ENCODE results near the gene USP4.
"Not testable (repeated sequence)": the region's sequence is repeated elsewhere in the genome, so short reads cannot be mapped to it uniquely, and the experiment has no call there.

Gene USP4

DNA sequence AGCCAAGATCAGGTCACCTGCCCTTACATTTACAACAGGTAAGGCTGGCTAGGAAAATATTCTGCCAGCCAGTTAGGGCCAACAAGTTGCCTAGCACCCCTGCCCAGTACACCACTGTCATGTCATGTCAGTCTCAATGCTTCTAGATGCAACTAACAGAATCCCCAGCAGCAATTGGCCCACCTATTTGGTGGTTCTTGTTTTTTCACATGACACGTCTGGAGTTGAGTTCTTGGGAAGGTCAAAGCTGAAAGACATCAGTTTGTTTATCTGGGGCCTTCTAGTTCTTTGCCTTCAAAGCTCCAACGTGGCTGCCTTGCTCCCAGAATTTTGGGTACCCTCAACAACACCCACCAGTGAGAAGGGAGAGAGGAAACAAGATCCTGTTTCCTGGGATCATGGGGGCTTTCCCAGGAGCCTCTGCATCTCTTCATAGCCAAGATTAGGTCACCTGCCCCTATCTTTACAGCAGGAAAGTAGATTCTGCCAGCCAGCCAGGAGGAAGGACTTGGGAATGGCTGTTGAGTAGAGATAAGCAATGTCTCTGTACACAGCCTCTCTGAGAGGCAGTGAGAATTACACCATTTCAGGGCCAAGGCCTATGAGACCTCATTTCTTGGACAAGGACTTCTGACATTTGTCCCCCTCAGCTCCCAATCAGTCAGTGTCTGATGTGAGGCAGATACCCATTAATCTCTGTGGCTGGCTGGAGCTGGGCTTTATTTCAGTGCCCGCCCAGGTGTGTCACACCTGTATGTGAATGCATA lies 9.7 kb upstream of the USP4 start:
- no peak for DNase-seq (ENCODE audit: low read depth)

DNA sequence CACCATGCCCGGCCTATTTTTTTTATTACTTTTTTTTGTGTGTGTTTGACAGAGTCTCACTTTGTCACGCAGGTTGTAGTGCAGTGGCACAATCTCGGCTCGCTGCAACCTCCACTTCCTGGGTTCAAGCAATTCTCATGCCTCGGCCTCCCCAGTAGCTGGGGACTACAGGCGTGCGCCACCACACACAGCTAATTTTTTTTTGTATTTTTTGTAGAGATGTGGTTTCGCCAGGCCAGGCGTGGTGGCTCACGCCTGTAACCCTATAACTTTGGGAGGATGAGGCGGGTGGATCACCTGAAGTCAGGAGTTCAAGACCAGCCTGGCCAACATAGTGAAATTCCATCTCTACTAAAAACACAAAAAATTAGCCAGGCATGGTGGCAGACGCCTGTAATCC lies 8.5 kb upstream of the USP4 start:
- not testable (repeated sequence) for DNase-seq (ENCODE audit: low read depth)

GRCh38 chr3:49346797-49347251 lies 7.0 kb upstream of the USP4 start:
- DNase-seq (ENCODE audit: low read depth) = no peak

GRCh38 chr3:49343163-49343562 lies 3.3 kb upstream of the USP4 start:
- no peak for DNase-seq (ENCODE audit: low read depth)

DNA sequence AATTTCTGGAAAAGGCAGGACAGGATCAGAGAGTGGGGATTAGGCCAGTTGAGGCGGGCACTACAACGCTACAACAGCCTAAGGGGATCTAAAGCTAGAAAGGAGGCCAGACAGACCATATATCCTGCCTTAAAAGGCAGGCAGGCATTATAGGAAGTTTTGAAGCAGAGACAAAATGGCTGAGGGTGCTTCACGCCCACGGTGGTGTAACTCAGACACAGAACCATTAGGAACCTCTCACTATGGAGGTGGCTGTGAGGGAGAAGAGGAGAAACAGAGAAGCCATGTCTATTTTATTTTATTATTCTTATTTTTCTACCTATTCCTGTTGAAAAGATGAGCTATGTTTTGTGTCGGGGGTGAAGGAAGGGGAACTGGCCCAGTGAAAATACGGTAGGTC lies 2.1 kb upstream of the USP4 start:
- no peak for DNase-seq (ENCODE audit: low read depth)

DNA sequence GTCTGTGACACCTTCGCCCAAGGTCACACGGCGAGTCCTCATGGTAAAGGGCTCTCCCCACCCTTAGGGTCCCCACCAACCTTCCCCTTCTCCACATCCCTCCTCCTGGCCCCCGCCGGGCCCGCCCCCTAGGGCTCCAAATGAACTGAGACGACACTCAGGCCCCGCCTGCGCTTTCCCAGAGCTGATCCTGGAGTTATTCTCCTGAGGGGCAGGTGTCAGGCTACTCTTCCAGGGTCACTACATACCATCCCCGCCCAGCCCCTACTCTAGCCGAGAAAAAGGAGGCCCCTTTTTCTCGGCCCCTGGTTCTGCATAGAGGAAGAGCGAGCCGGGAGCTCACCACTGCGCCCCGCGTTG lies 292 bp downstream of the USP4 start:
- no peak for DNase-seq (ENCODE audit: low read depth)

DNA sequence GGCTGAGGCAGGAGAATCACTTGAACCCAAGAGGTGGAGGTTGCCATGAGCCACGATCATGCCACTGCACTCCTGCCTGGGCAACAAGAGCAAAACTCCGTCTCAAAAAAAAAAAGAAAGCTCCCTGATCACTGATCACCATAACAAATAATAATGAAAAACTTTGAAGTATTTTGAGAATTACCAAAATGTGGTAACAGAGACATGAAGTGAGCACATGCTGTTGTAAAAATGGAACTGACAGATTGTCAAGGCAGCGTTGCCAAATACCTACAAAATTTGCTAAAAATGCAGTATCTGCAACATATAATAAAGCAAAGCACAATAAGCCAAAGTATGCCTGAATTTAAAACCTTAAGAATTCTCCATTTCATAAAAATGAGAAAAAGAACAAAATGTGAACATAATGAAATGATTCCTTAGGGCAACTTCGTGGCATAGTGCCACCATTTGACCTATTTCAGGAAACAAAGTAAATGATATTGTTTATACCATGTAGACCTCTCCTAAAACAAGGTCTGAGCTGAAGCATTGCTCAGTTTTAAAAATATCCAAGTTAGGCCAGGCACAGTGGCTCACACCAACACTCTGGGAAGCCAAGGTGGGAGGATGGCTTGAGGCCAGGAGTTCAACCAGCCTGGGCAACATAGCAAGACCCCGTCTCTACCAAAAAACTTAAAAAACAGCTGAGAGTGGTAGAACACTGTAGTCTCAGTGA lies 5.8 kb downstream of the USP4 start:
- no peak for DNase-seq (ENCODE audit: low read depth)

- DNase-seq (ENCODE audit: low read depth) = no peak
Observed at GRCh38 chr3:49333091-49333490, 6.8 kb downstream of the USP4 start.

DNA sequence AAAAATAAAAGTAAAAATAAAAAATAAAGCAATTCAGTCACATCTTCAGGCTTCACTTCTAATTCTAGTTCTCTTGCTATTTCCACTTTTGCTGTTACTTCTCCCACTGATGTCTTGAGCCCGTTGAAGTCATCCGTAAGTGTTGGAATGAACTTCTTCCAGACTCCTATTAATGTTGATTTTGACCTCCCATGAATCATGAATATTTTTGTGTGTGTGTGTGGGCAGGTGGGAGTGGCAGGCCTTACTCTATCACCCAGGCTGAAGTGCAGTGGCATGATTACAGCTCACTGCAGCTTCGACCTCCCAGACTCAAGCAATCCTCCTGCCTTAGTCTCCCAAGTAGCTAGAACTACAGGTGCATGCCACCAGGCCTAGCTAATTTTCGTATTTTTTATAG lies 10.7 kb downstream of the USP4 start:
- no peak for DNase-seq (ENCODE audit: low read depth)

DNA sequence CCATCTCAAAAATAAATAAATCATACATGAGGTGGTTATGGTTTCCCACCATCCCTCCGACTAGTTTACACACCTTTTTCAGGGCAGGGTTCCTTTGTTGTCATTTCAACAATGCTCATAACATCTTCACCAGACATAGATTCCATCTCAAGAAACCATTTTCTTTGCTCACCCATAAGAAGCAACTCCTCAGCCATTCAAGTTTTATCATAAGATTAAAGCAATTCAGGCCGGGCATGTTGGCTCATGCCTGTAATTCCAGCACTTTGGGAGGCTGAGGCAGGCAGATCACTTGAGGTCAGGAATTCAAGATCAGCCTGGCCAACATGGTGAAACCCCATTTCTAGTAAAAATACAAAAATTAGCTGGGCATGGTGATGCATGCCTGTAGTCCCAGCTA lies 11.5 kb downstream of the USP4 start:
- DNase-seq (ENCODE audit: low read depth) = not testable (repeated sequence)

DNA sequence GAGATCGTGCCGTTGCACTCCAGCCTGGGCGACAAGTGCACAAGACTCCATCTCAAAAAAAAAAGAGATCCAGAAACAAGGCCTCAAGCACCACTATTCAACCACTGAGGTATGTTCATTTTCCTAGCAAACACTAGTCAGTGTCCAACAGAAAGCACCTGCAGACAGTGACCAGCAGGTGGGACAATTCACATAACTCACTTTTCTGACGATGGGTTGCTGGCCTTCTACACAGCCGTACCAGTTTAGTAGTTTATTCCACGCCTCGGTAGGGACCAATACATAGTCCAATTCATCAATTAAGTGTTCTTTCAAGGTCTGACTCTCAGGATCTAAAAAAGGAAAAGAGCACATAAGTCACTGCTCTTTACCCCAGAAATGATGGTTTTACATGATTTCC lies 12.4 kb downstream of the USP4 start:
- no peak for DNase-seq (ENCODE audit: low read depth)

DNA sequence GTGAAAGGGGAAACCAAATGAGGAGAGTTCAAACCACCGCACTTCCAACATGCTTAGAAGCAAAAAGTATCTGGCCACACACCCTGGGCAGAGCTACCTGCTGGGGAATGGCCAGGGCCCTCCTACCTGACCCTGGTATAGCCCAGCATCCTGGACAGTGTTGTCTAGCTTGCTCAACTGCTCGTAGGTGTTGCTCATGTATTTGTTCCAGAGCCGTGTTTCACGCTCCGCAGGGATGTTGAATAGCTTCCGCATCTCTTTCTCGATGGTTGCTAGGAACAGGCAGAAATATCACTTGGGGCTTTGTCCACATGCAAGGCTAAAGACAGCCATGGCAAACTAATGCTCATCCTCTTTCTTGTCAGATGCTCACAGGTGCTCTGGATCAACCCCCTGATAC lies 15.1 kb downstream of the USP4 start:
- no peak for DNase-seq (ENCODE audit: low read depth)

DNA sequence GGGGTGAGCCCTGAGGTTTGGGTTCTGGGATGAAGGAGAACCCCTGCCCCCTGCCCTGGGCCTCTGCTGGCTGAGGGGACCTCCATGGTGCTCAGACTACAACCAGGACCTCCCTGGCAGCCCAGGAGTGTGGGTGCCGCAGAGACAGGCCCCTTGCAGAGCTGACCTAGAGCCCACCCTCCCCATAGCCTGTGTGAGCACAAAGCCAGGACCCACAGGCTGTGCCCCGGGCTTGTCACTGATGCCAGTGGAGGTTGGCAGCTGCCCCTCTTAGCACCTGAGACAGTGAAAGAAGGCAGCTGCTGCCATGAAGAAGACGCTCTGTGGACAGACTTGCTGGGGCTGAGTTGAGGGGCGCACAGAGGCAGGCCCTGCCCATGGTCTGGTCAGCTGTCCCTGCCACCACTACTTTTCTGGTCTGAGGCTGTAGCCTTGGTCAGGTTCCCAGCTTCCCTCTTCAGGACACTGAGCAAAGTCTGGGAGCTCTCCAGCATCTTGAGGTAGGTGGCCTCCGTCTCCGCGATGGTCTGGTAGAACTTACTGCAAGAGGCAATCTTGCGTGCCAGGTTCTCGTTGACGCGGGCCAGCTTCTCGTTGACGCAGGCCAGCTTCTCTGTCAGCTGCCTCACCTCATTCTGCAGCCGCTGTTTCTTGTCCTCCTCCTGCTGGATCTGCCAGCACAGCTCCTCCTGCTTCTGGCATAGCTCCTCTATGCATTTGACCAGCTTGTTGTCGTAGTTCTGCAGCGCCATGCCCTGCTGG lies 23.0 kb downstream of the USP4 start:
- no peak for DNase-seq (ENCODE audit: low read depth)

DNA sequence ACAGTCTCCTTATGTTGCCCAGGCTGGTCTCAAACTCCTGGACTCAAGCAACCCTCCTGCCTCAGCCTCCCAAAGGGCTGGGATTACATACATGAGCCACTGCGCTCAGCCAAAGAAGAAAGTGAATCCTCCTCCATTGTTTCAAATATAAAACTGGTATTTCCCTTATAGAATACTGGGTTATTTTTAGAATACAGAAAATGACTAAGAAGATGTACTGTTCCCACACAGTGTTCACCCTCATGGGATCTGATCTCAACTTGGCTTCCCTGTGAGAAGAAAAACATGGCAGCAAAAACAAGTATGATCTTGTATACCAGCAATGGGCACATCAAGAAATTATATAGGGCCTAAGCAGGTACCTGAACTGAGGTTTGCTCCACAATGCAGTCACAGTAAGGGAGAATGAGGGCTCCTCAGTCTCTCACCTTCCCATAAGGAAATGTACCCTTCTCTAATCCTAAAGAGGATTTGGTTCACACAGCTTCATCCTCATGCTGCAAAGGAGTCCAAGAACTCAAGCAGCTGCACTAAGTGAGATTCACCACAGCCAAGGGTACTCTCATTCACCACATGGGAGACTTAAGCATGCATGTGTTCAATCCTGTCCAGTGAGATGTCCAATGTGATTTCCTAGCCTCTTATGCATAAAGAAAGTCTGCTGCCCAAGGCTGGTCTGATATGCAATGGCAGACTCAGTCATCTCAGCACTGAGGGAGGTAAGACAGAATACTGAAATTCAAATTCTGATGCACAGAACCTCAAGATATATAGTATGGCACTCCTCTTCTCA lies 25.8 kb downstream of the USP4 start:
- DNase-seq (ENCODE audit: low read depth) = no peak

DNA sequence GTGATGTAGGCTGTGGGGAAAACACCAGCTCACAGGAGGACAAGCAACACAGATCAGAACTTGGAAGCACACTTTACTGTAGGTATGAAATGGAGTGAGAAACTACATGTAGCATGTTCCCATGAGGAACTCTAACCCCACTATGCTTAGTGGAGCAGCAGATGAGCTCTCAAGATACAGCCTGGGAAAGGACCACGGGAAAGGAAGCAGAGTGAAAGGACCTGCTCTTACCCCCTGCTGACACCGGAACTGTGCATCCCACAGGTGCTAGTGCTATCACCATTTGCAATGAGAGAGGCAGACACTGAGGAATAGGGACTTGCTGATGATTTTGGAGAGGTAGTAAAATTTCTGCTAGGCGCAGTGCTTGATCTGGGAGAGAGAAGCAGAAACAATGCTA lies 28.6 kb downstream of the USP4 start:
- DNase-seq (ENCODE audit: low read depth) = no peak

DNA sequence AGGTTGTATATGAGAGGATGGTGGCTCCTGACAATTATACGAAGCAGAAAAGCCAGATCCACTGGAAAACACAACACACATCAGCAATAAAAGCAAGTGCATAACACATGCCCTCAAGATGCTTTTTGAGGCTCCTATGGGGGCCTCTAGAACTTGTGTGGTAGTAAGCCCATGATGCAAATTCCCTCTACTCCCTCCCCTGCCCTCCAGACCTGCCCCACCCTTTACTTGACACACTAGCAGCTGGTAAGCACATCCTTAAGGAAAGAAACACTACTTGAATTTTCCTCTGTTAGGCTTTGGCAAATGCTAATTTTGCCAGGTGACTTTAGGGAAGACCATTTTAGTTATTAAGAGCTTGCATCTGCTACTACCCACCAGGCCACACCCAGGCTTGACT lies 29.2 kb downstream of the USP4 start:
- DNase-seq (ENCODE audit: low read depth) = no peak

GRCh38 chr3:49305608-49306007 lies 34.2 kb downstream of the USP4 start:
- DNase-seq (ENCODE audit: low read depth) = no peak

- DNase-seq (ENCODE audit: low read depth) = no peak
Observed at GRCh38 chr3:49302613-49303012, 37.2 kb downstream of the USP4 start.

DNA sequence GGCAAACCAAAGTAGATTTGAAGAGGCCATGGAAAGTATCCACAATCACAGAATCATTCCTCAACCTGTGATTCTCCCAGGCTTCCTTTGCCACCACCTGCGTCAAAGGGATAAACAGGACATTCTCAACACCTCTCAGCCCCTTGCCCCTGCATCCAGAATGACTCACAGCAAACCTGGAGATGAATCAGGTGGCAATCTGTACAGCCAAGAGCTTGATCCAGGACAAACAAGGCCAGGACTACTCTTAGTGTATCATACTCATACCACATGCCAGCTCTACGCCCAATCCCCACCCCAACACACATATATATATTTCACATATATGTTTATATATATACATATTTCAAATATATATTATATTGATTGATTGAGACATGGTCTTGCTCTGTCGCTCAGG lies 39.3 kb downstream of the USP4 start:
- DNase-seq (ENCODE audit: low read depth) = no peak

- DNase-seq (ENCODE audit: low read depth) = no peak
Observed at GRCh38 chr3:49298511-49298910, 41.3 kb downstream of the USP4 start.

DNA sequence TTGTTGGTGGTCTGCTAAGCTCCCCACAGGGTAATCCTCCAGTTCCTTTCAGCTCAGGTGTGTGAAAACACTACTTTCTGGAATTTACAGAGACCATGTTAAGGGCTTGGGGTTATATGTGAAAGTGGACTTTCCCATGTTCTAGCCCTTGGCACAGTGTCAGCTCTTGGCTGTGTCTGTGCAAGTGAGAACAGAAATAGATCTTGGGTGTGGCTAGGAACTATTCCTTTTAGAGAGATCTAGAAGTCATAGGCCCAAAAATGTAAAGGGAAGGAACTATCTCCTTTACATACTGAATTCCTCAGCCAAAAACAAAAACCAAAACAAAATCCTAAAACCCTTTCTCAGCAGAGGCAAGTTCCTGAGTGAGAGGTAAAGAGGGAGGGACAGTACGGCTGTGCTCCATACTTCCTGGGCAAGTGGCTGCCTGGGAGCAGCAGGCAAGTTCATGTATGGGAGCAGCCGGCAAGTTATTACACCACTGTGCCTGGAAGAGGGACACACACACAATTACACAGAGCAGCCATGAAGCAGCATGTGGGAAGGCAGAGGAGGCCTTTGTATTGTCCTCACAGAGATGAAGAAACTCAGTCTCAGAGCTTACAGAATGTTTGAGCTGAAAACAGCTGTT lies 43.0 kb downstream of the USP4 start:
- DNase-seq (ENCODE audit: low read depth) = no peak

All from stimulated activated CD8-positive, alpha-beta memory T cell treated with anti-CD3 and anti-CD28 coated beads, Interleukin-15, amount 100 ng/mL, for 24 hours (primary cell).